Fibroblast of pulmonary artery (primary cell): ENCODE measurements around the gene ASPM.

Experiments
- DNase-seq: peaks from one replicate; pipeline ENCODE4 v3.0.0-alpha.2; 2010; ENCODE audit warnings: low read depth
- H3K4me3 ChIP-seq: replicated peaks from 2 replicates; pipeline ENCODE4 v1.5.1; 2011; ENCODE audit warnings: low read depth, mild to moderate bottlenecking, control low read depth, low read length, moderate library complexity
- TF ChIP-seq, protein P1 (sequence below): IDR thresholded peaks from 2 replicates; pipeline ENCODE4 v1.5.1; 2011; ENCODE audit warnings: mild to moderate bottlenecking, control low read depth, low read length, inconsistent platforms; ENCODE audit errors: missing control alignments

Gene ASPM

GRCh38 chr1:197144570-197145325 is 1.7 kb downstream of the ASPM start:
- DNase-seq = no peak
- TF ChIP-seq, protein P1, sequence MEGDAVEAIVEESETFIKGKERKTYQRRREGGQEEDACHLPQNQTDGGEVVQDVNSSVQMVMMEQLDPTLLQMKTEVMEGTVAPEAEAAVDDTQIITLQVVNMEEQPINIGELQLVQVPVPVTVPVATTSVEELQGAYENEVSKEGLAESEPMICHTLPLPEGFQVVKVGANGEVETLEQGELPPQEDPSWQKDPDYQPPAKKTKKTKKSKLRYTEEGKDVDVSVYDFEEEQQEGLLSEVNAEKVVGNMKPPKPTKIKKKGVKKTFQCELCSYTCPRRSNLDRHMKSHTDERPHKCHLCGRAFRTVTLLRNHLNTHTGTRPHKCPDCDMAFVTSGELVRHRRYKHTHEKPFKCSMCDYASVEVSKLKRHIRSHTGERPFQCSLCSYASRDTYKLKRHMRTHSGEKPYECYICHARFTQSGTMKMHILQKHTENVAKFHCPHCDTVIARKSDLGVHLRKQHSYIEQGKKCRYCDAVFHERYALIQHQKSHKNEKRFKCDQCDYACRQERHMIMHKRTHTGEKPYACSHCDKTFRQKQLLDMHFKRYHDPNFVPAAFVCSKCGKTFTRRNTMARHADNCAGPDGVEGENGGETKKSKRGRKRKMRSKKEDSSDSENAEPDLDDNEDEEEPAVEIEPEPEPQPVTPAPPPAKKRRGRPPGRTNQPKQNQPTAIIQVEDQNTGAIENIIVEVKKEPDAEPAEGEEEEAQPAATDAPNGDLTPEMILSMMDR = no peak
- peak overlapping the region; percentile 87 for H3K4me3 ChIP-seq

DNA sequence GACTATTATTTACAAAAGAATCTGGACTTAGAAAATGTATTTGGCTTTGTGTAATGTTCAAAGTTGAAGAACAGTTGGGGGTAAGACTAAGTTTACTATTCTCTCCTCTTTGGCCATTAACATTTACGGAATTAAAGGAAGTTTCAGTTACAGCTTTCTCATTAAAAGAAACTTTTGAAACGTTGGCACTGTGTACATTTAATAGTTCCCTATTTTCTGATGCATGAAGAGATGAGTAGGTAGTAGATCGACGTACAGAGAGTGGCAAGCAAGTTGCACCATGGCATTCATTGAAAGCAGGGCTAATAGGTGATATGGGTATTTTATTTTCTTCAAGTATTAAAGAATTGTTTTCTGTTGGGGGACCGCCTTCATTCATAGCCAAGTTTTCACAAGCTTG is 3.2 kb downstream of the ASPM start:
- no peak for DNase-seq
- TF ChIP-seq, protein P1 = no peak
- H3K4me3 ChIP-seq = no peak overlapping the region

DNA sequence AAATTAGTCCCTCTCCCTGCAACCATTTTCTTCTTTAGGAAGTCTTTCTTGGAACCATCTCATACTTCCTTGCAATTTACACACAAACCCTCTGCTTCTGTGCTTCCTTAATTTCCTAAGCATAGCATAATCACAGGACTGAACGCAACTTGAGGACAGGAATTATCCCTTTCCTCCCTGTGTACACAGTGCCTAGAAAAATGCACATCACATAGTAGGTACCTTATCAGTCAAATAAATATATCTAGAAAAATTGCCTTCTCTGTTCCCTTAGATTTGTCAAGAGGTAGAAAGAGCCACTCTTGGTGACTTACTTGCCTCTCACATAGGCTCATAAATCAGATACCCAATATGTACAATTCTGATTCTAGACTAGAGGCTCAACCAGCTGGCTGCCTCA is 4.9 kb downstream of the ASPM start:
- TF ChIP-seq, protein P1 = no peak
- H3K4me3 ChIP-seq = no peak overlapping the region
- no peak for DNase-seq

DNA sequence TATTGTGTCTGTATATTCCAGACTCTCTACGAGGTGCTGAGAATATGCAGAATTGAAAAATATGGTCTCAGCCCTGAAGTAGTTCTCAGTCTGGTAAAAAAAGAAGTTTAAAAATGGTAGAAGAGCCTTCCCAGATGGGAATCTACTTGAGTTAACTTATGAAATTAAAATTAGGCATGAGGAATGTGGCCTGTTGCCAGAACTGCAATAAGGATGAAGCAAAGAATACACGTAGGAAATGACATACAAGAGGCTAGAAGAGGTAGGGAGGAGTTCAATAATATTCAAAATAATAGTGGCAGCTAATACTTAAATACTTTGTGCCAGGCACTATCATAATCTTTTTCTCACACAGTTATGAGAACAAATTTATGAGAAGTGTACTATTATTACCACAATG is 6.3 kb downstream of the ASPM start:
- peak; percentile 76 for DNase-seq
- TF ChIP-seq, protein P1 = no peak
- H3K4me3 ChIP-seq = no peak overlapping the region

DNA sequence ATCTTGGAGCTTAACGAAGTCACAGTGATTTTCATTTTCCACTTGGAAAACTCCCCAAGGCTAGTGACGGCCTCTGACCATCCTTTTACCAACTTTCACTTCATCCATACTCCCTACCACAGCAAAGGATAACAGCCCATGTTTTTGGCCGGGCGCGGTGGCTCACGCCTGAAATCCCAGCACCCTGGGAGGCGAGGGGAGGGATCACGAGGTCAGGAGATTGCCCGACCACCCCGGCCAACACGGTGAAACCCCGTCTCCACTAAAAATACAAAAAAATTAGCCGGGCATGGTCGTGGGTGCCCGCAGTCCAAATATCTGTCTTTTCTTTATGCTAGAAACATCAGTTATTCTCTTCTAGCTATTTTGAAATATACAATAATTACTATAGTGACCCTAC is 7.3 kb downstream of the ASPM start:
- TF ChIP-seq, protein P1 = no peak
- H3K4me3 ChIP-seq = no peak overlapping the region
- DNase-seq = no peak

- H3K4me3 ChIP-seq = no peak overlapping the region
- DNase-seq = no peak
- TF ChIP-seq, protein P1 = no peak
These were observed 9.1 kb downstream of the ASPM start for GRCh38 chr1:197137322-197137721.
